T-cell (primary cell): ENCODE results near the gene SSUH2. TPM values are rescaled to one million over a fixed set of nuclear protein-coding genes. Genes with fewer than 3 reads are reported as not detected.

Experiments
- ATAC-seq, 4 experiments: fragments of 200-7000 bp in 3 of 4; fragments of 150-1000 bp in 1 of 4; cut with Tn5 transposase; replicated peaks in 1 of 4; 1 replicate in 3 of 4; 2 replicates in 1 of 4; pipeline ENCODE4 v1.10.0; 2021; ENCODE audit warnings: moderate library complexity in 3 of 4, mild to moderate bottlenecking in 2 of 4, moderate number of reproducible peaks in 1 of 4
- CTCF ChIA-PET, 2 donors: fragments of 300-600 bp; sonication (Branson Sonifier 250); formaldehyde crosslinking; loops; one replicate each; lab custom pipeline; 2022; ENCODE audit warnings: antibody characterized with exemption in 2 of 2; lab: Charles Lee
- POLR2A ChIA-PET, 2 donors: fragments of 300-600 bp; sonication (Branson Sonifier 250); formaldehyde crosslinking; loops; one replicate each; lab custom pipeline; 2022; ENCODE audit warnings: antibody characterized with exemption in 2 of 2; lab: Charles Lee
- DNase-seq, 35 experiments: peaks; one replicate each; pipeline versions ENCODE4 v3.0.0 to v3.0.0-alpha.2; 2013 to 2023
- H3K27ac ChIP-seq: one replicate; pipeline ENCODE4 v1.5.1; 2013; ENCODE audit warnings: low read length
- H3K27me3 ChIP-seq, 2 experiments: replicated peaks in 1 of 2; 1 replicate in 1 of 2; 2 replicates in 1 of 2; pipeline versions ENCODE4 v1.6.1 to v1.7.0; 2013; ENCODE audit warnings: low read length in 1 of 2, mixed read lengths in 1 of 2; ENCODE audit not compliant: control insufficient read depth in 2 of 2, insufficient read depth in 2 of 2; ENCODE audit errors: extremely low read depth in 1 of 2
- H3K36me3 ChIP-seq, 2 donors: 1 replicate in 1 of 2; 2 replicates in 1 of 2; pipeline versions ENCODE4 v1.6.1 to v1.7.0; 2013; ENCODE audit warnings: low read length in 1 of 2; ENCODE audit not compliant: control insufficient read depth in 2 of 2, insufficient read depth in 1 of 2; ENCODE audit errors: extremely low read depth in 1 of 2
- H3K4me1 ChIP-seq, 2 experiments: 1 replicate in 1 of 2; 2 replicates in 1 of 2; pipeline versions ENCODE4 v1.6.1 to v1.7.0; 2013; ENCODE audit warnings: low read length in 2 of 2, mixed read lengths in 1 of 2; ENCODE audit not compliant: insufficient read depth in 2 of 2, control insufficient read depth in 1 of 2; ENCODE audit errors: extremely low read depth in 1 of 2
- H3K4me3 ChIP-seq, 2 donors: 1 replicate in 1 of 2; 2 replicates in 1 of 2; pipeline versions ENCODE4 v1.5.1 to v1.7.0; 2013; ENCODE audit warnings: mild to moderate bottlenecking in 2 of 2, low read length in 1 of 2, moderate library complexity in 1 of 2; ENCODE audit not compliant: control insufficient read depth in 1 of 2; ENCODE audit errors: extremely low read depth in 1 of 2
- H3K9me3 ChIP-seq: 2 replicates; pipeline ENCODE4 v1.7.0; 2013
- H3K27ac Mint-ChIP-seq, 2 donors: one replicate each; pipeline ENCODE4 v1.8.0; 2020 to 2021; ENCODE audit warnings: mild to moderate bottlenecking in 2 of 2, mixed read lengths in 2 of 2
- H3K27me3 Mint-ChIP-seq, 2 donors: one replicate each; pipeline ENCODE4 v1.8.0; 2021 to 2022; ENCODE audit warnings: mixed read lengths in 2 of 2
- H3K36me3 Mint-ChIP-seq: one replicate; pipeline ENCODE4 v1.8.0; 2021; ENCODE audit warnings: mixed read lengths
- H3K4me1 Mint-ChIP-seq, 3 donors: one replicate each; pipeline ENCODE4 v1.8.0; 2020 to 2022; ENCODE audit warnings: mixed read lengths in 3 of 3, mild to moderate bottlenecking in 1 of 3
- H3K4me3 Mint-ChIP-seq, 3 donors: one replicate each; pipeline ENCODE4 v1.8.0; 2020 to 2022; ENCODE audit warnings: mild to moderate bottlenecking in 3 of 3, mixed read lengths in 3 of 3, moderate library complexity in 3 of 3
- H3K9me3 Mint-ChIP-seq, 3 donors: one replicate each; pipeline ENCODE4 v1.8.0; 2020 to 2022; ENCODE audit warnings: mixed read lengths in 3 of 3
- WGBS: methylation state at CpG from one replicate; pipeline ENCODE4 v1.1.5; 2013; ENCODE audit warnings: missing lambda C conversion rate; ENCODE audit not compliant: insufficient coverage; 5-methylcytosine and 5-hydroxymethylcytosine counted together
- total RNA-seq, 35 experiments: library from RNA in 6 of 35; stranded (reverse) in 6 of 35; fragments of 120-200 nt in 1 of 35; gene quantifications; one replicate each; pipeline versions ENCODE4 v1.2.1 to v1.2.4 and lab custom pipeline; 2013 to 2026

Gene SSUH2
- total RNA-seq, 5 donors from 2014 or later (not counting 1 experiment from before 2014, with no cell fraction given) = 0.13 TPM; not detected in 4

DNA sequence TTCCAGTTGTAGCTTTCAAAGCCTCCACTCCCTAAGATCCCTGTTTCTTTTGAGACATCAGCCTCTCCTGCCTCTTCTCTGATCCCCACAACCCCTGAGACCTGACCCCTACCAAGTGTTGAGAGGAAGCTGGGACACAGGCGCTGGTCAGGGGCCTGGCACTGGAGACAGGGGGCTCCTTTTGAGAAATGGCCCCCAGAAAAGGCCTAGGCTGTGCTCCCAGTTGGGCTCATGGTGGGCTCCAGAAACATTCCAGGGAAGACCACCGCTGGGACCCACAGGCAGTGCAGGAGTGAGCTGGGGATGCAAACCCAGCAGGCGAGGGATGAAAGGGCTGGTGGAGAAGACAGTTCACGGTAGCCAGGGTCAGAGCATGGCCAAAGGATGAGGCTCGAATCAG, 16.6 kb downstream of the SSUH2 start:
- DNase-seq = no peak
- Histone ChIP-seq H3K36me3 (no peaks in the 10 kb centered on the region), H3K27me3 (peaks cover 0 to 17% of the 10 kb centered on the region in 2 experiments), H3K4me3 (no peak overlapping the region), H3K27ac (no peak overlapping the region), H3K4me1 (peaks cover 0 to 21% of the 10 kb centered on the region in 2 experiments), H3K9me3 (no peaks in the 10 kb centered on the region)
- H3K36me3 Mint-ChIP-seq = no peaks in the 10 kb centered on the region
- H3K4me3 Mint-ChIP-seq = no peak overlapping the region
- ChIA-PET POLR2A (no interaction called here), CTCF (no interaction called here)
- H3K4me1 Mint-ChIP-seq = peaks cover 0 to 20% (median 1%) of the 10 kb centered on the region in 3 donors
- H3K9me3 Mint-ChIP-seq = no peaks in the 10 kb centered on the region
- peaks cover 6 to 8% of the 10 kb centered on the region in 2 donors for H3K27me3 Mint-ChIP-seq
- WGBS = 82% methylated on average over 4 of the region's 5 CpGs
- no peak overlapping the region for H3K27ac Mint-ChIP-seq
- no peak for ATAC-seq

DNA sequence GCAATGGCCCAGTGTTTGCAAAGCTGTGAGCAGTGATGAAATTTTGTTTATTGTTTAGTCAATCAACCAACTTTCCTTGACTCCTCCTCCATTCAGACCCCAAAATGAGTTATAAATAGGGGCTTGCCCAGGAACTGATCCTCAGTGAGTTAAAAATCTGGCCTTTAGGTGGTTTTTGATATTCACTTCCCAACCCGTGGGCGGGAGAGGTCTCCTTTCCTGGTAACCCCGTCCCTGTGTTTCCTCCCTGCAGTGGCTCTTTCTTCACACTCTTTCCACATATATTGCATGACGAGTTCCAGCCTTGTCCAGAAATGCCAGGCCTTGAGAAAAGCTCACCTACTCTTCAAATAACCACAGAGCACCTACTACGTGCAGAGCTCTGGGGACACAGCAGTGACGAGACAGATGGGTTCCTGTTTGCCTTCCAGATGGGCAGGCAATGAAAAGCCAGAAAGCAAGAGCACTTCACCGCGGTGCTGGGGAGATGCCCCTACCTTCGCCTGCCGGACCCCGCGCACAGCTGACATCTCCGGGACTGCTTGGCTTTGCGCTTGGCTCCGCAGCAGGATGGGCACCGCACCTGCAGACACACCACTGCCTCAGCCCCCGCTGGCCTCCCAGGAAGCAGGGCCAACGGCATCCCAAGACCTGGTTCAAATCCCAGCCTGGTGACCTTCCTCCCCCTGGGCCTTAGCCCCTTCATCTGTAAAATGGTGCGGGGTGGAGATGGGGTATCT, 17.2 kb downstream of the SSUH2 start:
- CTCF ChIA-PET = no interaction called here
- WGBS = 83% methylated on average over 12 of the region's 19 CpGs
- Mint-ChIP-seq H3K4me3 (no peak overlapping the region), H3K9me3 (no peaks in the 10 kb centered on the region), H3K4me1 (peaks cover 0 to 23% (median 1%) of the 10 kb centered on the region in 3 donors), H3K36me3 (no peaks in the 10 kb centered on the region), H3K27me3 (peaks cover 6 to 8% of the 10 kb centered on the region in 2 donors), H3K27ac (no peak overlapping the region)
- ATAC-seq (no peak), DNase-seq (no peak)
- Histone ChIP-seq H3K9me3 (no peaks in the 10 kb centered on the region), H3K4me1 (peaks cover 0 to 24% of the 10 kb centered on the region in 2 experiments), H3K4me3 (no peak overlapping the region), H3K27me3 (peaks cover 0 to 22% of the 10 kb centered on the region in 2 experiments), H3K27ac (no peak overlapping the region), H3K36me3 (no peaks in the 10 kb centered on the region)
- POLR2A ChIA-PET = no interaction called here

DNA sequence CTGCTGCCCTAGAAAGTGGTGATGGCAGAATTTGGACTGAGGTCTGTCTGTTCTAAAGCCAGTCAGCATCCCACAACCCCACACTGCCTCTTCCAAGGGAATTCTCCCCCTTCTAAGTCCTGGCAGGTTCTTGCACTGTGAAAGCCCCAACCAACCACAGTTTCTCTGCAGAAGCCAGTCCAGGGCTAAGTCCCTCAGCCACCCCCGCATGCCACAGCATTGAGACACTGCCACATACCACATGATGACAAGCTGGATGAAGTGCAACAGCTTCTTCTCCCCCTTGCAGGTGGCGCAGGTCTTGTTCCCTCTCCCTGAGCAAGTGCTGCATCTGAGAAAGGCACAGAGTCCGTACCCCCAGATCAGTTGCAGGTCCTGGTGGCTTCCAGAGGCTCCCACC, 18.6 kb downstream of the SSUH2 start:
- Mint-ChIP-seq H3K27ac (no peak overlapping the region), H3K4me1 (peaks cover 0 to 23% (median 1%) of the 10 kb centered on the region in 3 donors), H3K9me3 (no peaks in the 10 kb centered on the region), H3K36me3 (no peaks in the 10 kb centered on the region), H3K27me3 (peaks cover 3 to 8% of the 10 kb centered on the region in 2 donors), H3K4me3 (no peak overlapping the region)
- Histone ChIP-seq H3K4me3 (no peak overlapping the region), H3K27me3 (peaks cover 0 to 23% of the 10 kb centered on the region in 2 experiments), H3K27ac (no peak overlapping the region), H3K9me3 (no peaks in the 10 kb centered on the region), H3K36me3 (no peaks in the 10 kb centered on the region), H3K4me1 (peaks cover 0 to 24% of the 10 kb centered on the region in 2 experiments)
- 54% methylated on average over 3 of the region's 3 CpGs for WGBS
- ChIA-PET CTCF (no interaction called here), POLR2A (no interaction called here)
- DNase-seq (no peak), ATAC-seq (no peak)

DNA sequence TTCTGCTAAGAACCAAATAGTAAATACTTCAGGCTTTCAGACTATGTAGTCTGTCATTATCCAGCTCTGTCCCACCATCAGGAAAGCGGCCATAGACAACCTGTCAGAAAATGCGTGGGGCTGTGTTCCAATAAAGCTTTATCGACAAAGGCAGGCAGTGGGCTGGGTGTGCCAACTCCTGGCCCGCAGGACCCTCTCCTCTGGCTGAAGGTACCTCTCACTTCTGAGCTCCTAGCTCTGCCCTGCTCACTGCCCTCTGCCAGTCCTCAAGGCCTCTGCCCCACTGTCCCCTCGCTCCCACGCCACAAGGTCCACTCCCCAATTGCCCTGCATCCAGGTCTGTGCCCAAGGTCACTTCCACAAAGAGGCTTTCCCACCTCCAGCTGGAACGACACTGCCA, 20.0 kb downstream of the SSUH2 start:
- peaks cover 0 to 3% (median 0%) of the 10 kb centered on the region in 3 donors for H3K9me3 Mint-ChIP-seq

DNA sequence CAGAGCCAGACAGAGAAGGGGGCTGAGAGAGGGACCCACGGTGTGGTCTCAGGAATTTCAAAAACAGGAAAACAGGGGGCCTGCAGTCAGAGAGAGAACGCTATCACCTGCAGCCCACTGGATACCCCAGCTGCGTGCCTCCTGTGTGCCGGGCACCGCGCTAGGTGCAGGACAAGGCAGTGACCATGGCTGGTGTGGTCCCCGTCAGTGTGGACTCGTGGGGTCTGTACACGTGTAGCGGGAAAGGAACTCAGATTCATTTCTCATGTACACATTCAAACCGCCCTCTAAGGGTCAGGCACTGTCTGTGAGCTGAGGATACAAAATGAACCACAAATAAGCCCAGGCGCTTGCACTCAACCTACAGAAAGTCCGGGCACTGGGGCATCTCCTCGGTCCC, 20.9 kb downstream of the SSUH2 start:
- DNase-seq (no peak), ATAC-seq (no peak)
- H3K9me3 ChIP-seq = no peaks in the 10 kb centered on the region
- peaks cover 0 to 9% (median 0%) of the 10 kb centered on the region in 3 donors for H3K4me1 Mint-ChIP-seq
- H3K4me3 ChIP-seq = no peak overlapping the region
- no peaks in the 10 kb centered on the region for H3K36me3 Mint-ChIP-seq
- peaks cover 0 to 3% (median 0%) of the 10 kb centered on the region in 3 donors for H3K9me3 Mint-ChIP-seq
- ChIA-PET CTCF (no interaction called here), POLR2A (no interaction called here)
- H3K27ac Mint-ChIP-seq = no peak overlapping the region
- H3K36me3 ChIP-seq = no peaks in the 10 kb centered on the region
- H3K27ac ChIP-seq = no peak overlapping the region
- H3K27me3 ChIP-seq = peaks cover 0 to 21% of the 10 kb centered on the region in 2 experiments
- WGBS = 82% methylated on average over 13 of the region's 14 CpGs
- peaks cover 3 to 7% of the 10 kb centered on the region in 2 donors for H3K27me3 Mint-ChIP-seq
- no peak overlapping the region for H3K4me3 Mint-ChIP-seq
- H3K4me1 ChIP-seq = peaks cover 0 to 14% of the 10 kb centered on the region in 2 experiments

More for the DNA sequence above, 20.0 kb downstream of the SSUH2 start:
- 85% methylated on average over 7 of the region's 7 CpGs for WGBS
- Histone ChIP-seq H3K4me3 (no peak overlapping the region), H3K36me3 (no peaks in the 10 kb centered on the region), H3K4me1 (peaks cover 0 to 22% of the 10 kb centered on the region in 2 experiments), H3K27me3 (peaks cover 0 to 23% of the 10 kb centered on the region in 2 experiments), H3K27ac (no peak overlapping the region), H3K9me3 (no peaks in the 10 kb centered on the region)
- no peak for ATAC-seq
- no peak for DNase-seq
- ChIA-PET POLR2A (no interaction called here), CTCF (no interaction called here)
- Mint-ChIP-seq H3K27ac (no peak overlapping the region), H3K27me3 (peaks cover 3 to 7% of the 10 kb centered on the region in 2 donors), H3K4me3 (no peak overlapping the region), H3K36me3 (no peaks in the 10 kb centered on the region), H3K4me1 (peaks cover 0 to 17% (median 1%) of the 10 kb centered on the region in 3 donors)

DNA sequence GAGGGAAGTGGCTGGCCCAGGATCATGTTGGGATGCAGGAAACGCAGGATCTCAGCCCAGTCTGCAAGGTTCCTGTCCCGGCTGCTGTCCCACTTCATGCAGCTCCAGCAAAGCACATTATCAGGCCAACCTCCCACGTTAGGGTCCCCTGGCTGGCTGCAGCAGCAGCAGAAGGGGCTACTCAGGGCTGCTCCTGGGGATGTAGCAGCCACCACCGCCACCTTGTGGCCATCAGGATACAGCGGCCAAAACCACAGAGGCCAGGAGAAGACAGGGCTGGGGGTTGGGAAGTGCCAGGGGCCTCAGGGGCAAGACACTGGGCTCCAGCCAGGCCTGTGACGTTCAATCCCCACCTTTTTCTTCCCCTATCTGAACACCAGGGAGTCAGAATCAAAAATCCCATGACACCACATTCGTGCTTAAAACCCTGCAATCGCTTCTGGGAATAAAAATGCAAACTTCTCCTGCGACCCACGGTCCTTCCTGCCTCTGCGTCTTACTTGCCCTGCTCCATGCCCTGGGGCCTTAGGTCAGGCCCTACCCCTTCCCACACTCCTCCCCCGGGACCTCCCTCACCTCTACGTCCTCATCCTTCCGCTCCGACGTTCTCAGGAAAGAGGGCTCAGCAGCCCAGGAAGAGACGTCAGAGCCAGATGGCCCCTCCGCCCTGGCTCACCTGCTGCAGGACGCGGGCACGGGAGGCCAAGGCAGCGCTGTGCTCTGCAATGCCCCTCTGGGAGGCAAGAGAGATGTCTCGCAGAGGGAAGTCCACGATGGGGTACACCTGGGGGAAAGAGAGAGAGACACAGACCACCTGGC, 21.5 kb downstream of the SSUH2 start:
- no peak overlapping the region for H3K27ac ChIP-seq
- Mint-ChIP-seq H3K4me1 (peaks cover 0 to 7% (median 0%) of the 10 kb centered on the region in 3 donors), H3K27ac (no peak overlapping the region), H3K9me3 (peaks cover 0 to 3% (median 0%) of the 10 kb centered on the region in 3 donors), H3K36me3 (no peaks in the 10 kb centered on the region), H3K4me3 (peak overlapping the region in 1 of 3 donors; percentile 37), H3K27me3 (peaks cover 3 to 7% of the 10 kb centered on the region in 2 donors)
- 51% methylated on average over 22 of the region's 24 CpGs for WGBS
- no peaks in the 10 kb centered on the region for H3K9me3 ChIP-seq
- no peaks in the 10 kb centered on the region for H3K36me3 ChIP-seq
- CTCF ChIA-PET = no interaction called here
- peak in 16 of 35 experiments; percentile 3 to 45 (median 12) for DNase-seq
- ATAC-seq = peak in 2 of 4 experiments; percentile 46 to 50
- H3K27me3 ChIP-seq = peaks cover 0 to 21% of the 10 kb centered on the region in 2 experiments
- POLR2A ChIA-PET = no interaction called here
- H3K4me3 ChIP-seq = no peak overlapping the region
- peaks cover 0 to 9% of the 10 kb centered on the region in 2 experiments for H3K4me1 ChIP-seq
